ENCODE results near the gene AMBRA1. TPM values are rescaled to one million over a fixed set of nuclear protein-coding genes. Genes with fewer than 3 reads are reported as not detected.

AMBRA1 gene
- total RNA-seq, 4 donors from 2014 or later, result 36.0 to 59.2 (median 51.9) TPM

DNA sequence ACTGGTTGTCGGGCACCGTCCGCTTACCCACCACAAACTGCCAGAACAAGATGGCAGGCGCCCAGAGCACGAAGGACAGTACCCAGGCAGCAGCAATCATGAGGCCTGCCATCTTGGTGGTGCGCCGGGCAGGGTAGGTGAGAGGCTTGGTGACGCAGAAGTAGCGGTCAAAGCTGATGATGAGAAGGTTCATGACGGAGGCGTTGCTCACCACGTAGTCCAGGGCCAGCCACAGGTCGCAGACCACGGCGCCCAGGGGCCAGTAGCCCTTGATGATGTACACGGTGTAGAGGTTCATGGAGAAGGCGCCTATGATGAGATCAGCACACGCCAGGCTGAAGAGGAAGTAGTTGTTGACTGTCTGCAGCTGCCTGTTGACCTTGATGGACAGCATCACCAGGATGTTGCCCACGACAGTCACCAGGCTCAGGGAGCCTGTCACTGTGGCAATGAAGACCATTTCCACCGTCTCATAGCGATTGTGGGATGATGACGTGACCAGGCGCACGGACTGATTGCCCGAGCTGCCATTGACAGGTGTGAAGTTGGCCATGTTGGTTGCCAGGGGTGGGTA lies 207.7 kb downstream of the AMBRA1 start:
- TF ChIP-seq POLR2A (IDR thresholded peaks at IDR 0.05), result no peak
- TF ChIP-seq, protein P1, sequence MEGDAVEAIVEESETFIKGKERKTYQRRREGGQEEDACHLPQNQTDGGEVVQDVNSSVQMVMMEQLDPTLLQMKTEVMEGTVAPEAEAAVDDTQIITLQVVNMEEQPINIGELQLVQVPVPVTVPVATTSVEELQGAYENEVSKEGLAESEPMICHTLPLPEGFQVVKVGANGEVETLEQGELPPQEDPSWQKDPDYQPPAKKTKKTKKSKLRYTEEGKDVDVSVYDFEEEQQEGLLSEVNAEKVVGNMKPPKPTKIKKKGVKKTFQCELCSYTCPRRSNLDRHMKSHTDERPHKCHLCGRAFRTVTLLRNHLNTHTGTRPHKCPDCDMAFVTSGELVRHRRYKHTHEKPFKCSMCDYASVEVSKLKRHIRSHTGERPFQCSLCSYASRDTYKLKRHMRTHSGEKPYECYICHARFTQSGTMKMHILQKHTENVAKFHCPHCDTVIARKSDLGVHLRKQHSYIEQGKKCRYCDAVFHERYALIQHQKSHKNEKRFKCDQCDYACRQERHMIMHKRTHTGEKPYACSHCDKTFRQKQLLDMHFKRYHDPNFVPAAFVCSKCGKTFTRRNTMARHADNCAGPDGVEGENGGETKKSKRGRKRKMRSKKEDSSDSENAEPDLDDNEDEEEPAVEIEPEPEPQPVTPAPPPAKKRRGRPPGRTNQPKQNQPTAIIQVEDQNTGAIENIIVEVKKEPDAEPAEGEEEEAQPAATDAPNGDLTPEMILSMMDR (IDR thresholded peaks at IDR 0.05), result no peak
- no peak for DNase-seq
- Histone ChIP-seq H3K27ac (no peak overlapping the region), H3K36me3 (no peaks in the 10 kb centered on the region), H3K4me3 (replicated peaks in 1 of 3) (no peak overlapping the region), H3K4me1 (peaks cover 18 to 37% of the 10 kb centered on the region in 2 donors), H3K27me3 (peaks cover 14% of the 10 kb centered on the region), H3K9me3 (no peaks in the 10 kb centered on the region)
- 97 to 99% methylated on average over 22 to 25 of the region's 25 CpGs for WGBS, 2 donors
- intact Hi-C loops (cut with DNase I), result no loop called here

DNA sequence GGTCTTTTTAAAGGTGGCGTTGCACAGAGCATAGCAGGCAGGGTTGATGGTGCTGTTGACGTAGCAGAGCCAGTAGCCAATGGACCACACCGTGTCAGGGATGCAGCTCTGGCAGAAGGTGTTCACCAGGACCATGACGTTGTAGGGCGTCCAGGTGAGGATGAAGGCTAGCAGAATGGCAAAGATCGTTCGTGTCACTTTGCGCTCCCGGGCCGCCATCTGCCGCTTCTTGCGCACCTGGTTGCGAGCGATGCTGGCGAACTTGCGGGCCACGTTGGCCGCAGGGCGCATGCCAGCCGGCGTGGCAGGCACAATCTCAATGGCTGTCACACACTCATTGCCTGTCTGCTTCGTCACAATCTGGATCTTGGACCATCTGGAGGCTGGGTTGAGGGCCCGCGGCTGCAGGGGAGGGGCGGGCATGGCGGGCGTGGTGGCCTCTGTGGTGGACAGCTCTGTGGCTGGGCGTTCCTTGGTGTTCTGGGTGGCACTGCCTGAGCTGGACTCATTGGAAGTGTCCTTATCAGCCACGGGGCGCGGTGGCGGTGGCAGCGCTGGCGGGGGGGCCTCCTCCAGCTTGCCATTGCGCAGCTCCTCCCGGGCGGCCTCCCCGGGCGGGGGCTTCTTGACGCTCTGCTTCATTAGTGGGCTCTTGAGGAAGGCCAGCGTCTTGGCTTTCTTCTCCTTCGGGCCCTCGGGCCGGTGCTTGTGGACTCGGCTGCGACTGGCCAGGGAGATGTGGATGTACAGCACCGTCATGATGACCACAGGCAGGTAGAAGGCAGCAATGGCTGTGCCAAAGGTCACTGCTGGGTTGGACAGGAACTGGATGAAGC lies 208.4 kb downstream of the AMBRA1 start:
- peaks cover 8% of the 10 kb centered on the region for H3K27me3 ChIP-seq
- 94 to 98% methylated on average over 27 to 33 of the region's 47 CpGs for WGBS, 2 donors

DNA sequence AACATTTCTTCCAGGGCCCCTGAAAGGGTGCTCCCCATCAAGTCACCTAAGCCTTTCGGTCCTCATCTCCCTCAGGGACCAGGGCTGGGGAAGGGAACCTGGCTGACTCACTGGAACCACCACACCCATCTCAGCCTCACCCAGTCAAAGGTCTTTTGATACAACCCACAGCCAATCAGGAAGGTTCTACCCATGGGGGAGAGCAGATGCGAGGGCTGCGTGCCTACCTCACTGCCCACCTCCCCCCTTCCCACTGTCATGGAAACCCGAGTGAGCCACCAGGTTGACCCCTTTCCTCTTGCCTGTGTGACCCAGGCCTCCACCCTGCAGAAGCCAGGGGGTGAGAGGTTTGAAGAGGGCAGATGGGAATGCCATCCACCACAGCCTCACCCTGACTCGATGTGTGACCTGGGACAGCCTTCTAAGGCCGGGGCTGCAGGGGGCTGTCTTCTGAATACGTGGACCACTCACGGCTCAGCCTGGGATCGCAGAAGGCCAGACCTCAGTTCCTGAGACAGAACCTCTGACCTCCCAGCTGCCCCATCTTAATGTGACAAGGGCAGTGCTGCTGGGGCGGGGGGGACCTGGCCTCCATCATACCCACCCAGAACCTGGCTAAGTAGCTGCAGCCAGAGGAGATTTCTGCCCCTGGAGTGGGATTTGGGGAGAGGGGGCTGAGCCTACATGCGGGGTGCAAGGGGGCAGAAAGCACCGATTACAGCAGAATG lies 209.7 kb downstream of the AMBRA1 start:
- no peaks in the 10 kb centered on the region for H3K27me3 ChIP-seq
- intact Hi-C loops (cut with DNase I), result no loop called here
- peaks cover 8 to 19% of the 10 kb centered on the region in 2 donors for H3K4me1 ChIP-seq
- no peak for DNase-seq
- WGBS, 2 donors, result 87 to 94% methylated on average over 8 to 12 of the region's 12 CpGs
- no peak for TF ChIP-seq POLR2A (IDR thresholded peaks at IDR 0.05)
- TF ChIP-seq, protein P1 (IDR thresholded peaks at IDR 0.05), result no peak
- H3K4me3 ChIP-seq (replicated peaks in 1 of 3), result no peak overlapping the region
- H3K27ac ChIP-seq, result no peak overlapping the region
- H3K9me3 ChIP-seq, result no peaks in the 10 kb centered on the region
- H3K36me3 ChIP-seq, result no peaks in the 10 kb centered on the region

More for the DNA sequence above, 208.4 kb downstream of the AMBRA1 start:
- DNase-seq, result no peak
- Histone ChIP-seq H3K4me1 (peaks cover 18 to 30% of the 10 kb centered on the region in 2 donors), H3K27ac (no peak overlapping the region), H3K36me3 (no peaks in the 10 kb centered on the region), H3K9me3 (no peaks in the 10 kb centered on the region), H3K4me3 (replicated peaks in 1 of 3) (no peak overlapping the region)
- intact Hi-C loops (cut with DNase I), result no loop called here
- TF ChIP-seq, protein P1 (IDR thresholded peaks at IDR 0.05), result no peak
- TF ChIP-seq POLR2A (IDR thresholded peaks at IDR 0.05), result no peak

DNA sequence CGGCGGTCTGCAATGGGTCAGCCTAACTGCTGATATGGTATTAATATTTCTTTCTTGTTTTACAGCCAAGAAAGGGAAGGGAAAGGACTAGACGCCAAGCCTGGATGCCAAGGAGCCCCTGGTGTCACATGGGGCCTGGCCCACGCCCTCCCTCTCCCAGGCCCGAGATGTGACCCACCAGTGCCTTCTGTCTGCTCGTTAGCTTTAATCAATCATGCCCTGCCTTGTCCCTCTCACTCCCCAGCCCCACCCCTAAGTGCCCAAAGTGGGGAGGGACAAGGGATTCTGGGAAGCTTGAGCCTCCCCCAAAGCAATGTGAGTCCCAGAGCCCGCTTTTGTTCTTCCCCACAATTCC lies 210.4 kb downstream of the AMBRA1 start:
- H3K4me1 ChIP-seq, result peaks cover 8 to 16% of the 10 kb centered on the region in 2 donors
- TF ChIP-seq, protein P1 (IDR thresholded peaks at IDR 0.05), result no peak
- TF ChIP-seq POLR2A (IDR thresholded peaks at IDR 0.05), result no peak
- no peak overlapping the region for H3K4me3 ChIP-seq (replicated peaks in 1 of 3)
- no peaks in the 10 kb centered on the region for H3K27me3 ChIP-seq
- H3K27ac ChIP-seq, result no peak overlapping the region
- WGBS, 2 donors, result 82 to 84% methylated on average over 7 of the region's 7 CpGs
- intact Hi-C loops (cut with DNase I), result no loop called here
- DNase-seq, result no peak
- H3K9me3 ChIP-seq, result no peaks in the 10 kb centered on the region
- H3K36me3 ChIP-seq, result no peaks in the 10 kb centered on the region
